H4 (cell line): ENCODE data around the gene ACTR3C. TPM values are rescaled to one million over a fixed set of nuclear protein-coding genes. Genes with fewer than 3 reads are reported as not detected.
"Not testable (repeated sequence)": the region's sequence is repeated elsewhere in the genome, so short reads cannot be mapped to it uniquely, and the experiment has no call there.

Experiments used
- DNase-seq: peaks from one replicate; pipeline ENCODE4 v3.0.0-alpha.2; 2015; ENCODE audit warnings: low spot score
- total RNA-seq: library from RNA; depleted of rRNA; stranded (reverse); fragments of >200 nt; shearing (Covaris generic); gene quantifications from 2 replicates; pipeline ENCODE4 v1.2.3, GENCODE V29; 2014

The ACTR3C gene
- total RNA-seq, 1 experiment from 2014 or later, result 0.23 TPM

GRCh38 chr7:150313870-150314269 lies 9.5 kb downstream of the ACTR3C start:
- DNase-seq, result no peak

GRCh38 chr7:150313367-150313809 lies 10.0 kb downstream of the ACTR3C start:
- DNase-seq, result no peak

GRCh38 chr7:150312649-150313366 lies 10.5 kb downstream of the ACTR3C start:
- DNase-seq, result not testable (repeated sequence)

GRCh38 chr7:150311711-150312110 lies 11.6 kb downstream of the ACTR3C start:
- no peak for DNase-seq

- DNase-seq, result no peak
Measured at GRCh38 chr7:150311146-150311545, 12.2 kb downstream of the ACTR3C start.

GRCh38 chr7:150308575-150308974 lies 14.8 kb downstream of the ACTR3C start:
- DNase-seq, result no peak

- no peak for DNase-seq
Measured at GRCh38 chr7:150307904-150308303, 15.4 kb downstream of the ACTR3C start.

GRCh38 chr7:150307129-150307528 lies 16.2 kb downstream of the ACTR3C start:
- DNase-seq, result no peak

GRCh38 chr7:150306377-150306776 lies 17.0 kb downstream of the ACTR3C start:
- DNase-seq, result peak; percentile 1

GRCh38 chr7:150305903-150306284 lies 17.5 kb downstream of the ACTR3C start:
- peak; percentile 8 for DNase-seq

GRCh38 chr7:150305259-150305902 lies 18.0 kb downstream of the ACTR3C start:
- not testable (repeated sequence) for DNase-seq

GRCh38 chr7:150304499-150305258 lies 18.7 kb downstream of the ACTR3C start:
- not testable (repeated sequence) for DNase-seq

GRCh38 chr7:150302908-150303310 lies 20.4 kb downstream of the ACTR3C start:
- DNase-seq, result not testable (repeated sequence)

GRCh38 chr7:150297978-150298377 lies 25.4 kb downstream of the ACTR3C start:
- not testable (repeated sequence) for DNase-seq

- DNase-seq, result not testable (repeated sequence)
Measured at GRCh38 chr7:150296802-150297201, 26.5 kb downstream of the ACTR3C start.

- not testable (repeated sequence) for DNase-seq
Measured at GRCh38 chr7:150295614-150296013, 27.7 kb downstream of the ACTR3C start.

- DNase-seq, result not testable (repeated sequence)
Measured at GRCh38 chr7:150295027-150295426, 28.3 kb downstream of the ACTR3C start.

GRCh38 chr7:150290317-150290716 lies 33.0 kb downstream of the ACTR3C start:
- not testable (repeated sequence) for DNase-seq

- DNase-seq, result not testable (repeated sequence)
Measured at GRCh38 chr7:150288816-150289215, 34.5 kb downstream of the ACTR3C start.

GRCh38 chr7:150287815-150288214 lies 35.5 kb downstream of the ACTR3C start:
- DNase-seq, result not testable (repeated sequence)

- DNase-seq, result not testable (repeated sequence)
Measured at GRCh38 chr7:150285849-150286754, 37.2 kb downstream of the ACTR3C start.
